Upper lobe of left lung (tissue), 6 donors: ENCODE measurements around the gene ATXN7. TPM values are rescaled to one million over a fixed set of nuclear protein-coding genes. Genes with fewer than 3 reads are reported as not detected.

Experiments used
- ATAC-seq, 2 donors: fragments of 200-7000 bp; cut with Tn5 transposase; one replicate each; pipeline ENCODE4 v1.9.1; 2022; ENCODE audit warnings: mild to moderate bottlenecking in 2 of 2, moderate library complexity in 2 of 2; ENCODE audit not compliant: low FRiP score in 2 of 2
- DNase-seq, 2 donors: peaks; one replicate each; pipeline ENCODE4 v3.0.0-alpha.2; 2019 to 2020
- H3K27ac ChIP-seq, 4 donors: fragments of 200-600 bp; sonication (generic); one replicate each; pipeline ENCODE4 v1.5.1; 2016 to 2019
- H3K27me3 ChIP-seq, 4 donors: fragments of 200-600 bp; sonication (generic); one replicate each; pipeline ENCODE4 v1.5.1; 2017 to 2019
- H3K36me3 ChIP-seq, 4 donors: fragments of 200-600 bp; sonication (generic); one replicate each; pipeline ENCODE4 v1.5.1; 2016 to 2019
- H3K4me1 ChIP-seq, 4 donors: fragments of 200-600 bp; sonication (generic); one replicate each; pipeline ENCODE4 v1.5.1; 2018 to 2019
- H3K4me3 ChIP-seq, 4 donors: fragments of 200-600 bp; sonication (generic); one replicate each; pipeline ENCODE4 v1.5.1; 2017 to 2019; ENCODE audit warnings: mild to moderate bottlenecking in 2 of 4, moderate library complexity in 1 of 4
- H3K9me3 ChIP-seq, 4 donors: fragments of 200-600 bp; sonication (generic); one replicate each; pipeline ENCODE4 v1.5.1; 2018 to 2019
- EP300 ChIP-seq, 4 donors: sonication (generic); formaldehyde crosslinking; IDR thresholded peaks; one replicate each; pipeline ENCODE4 v1.5.1; 2017; ENCODE audit warnings: antibody characterized with exemption in 4 of 4, control low read depth in 2 of 4
- POLR2A ChIP-seq, 4 donors: fragments of 450-650 bp; IDR thresholded peaks; one replicate each; pipeline ENCODE4 v1.5.1; 2016 to 2017; ENCODE audit warnings: antibody characterized with exemption in 4 of 4, mild to moderate bottlenecking in 2 of 4
- POLR2AphosphoS5 ChIP-seq, 2 donors: sonication (generic); formaldehyde crosslinking; IDR thresholded peaks; one replicate each; pipeline ENCODE4 v1.5.1; 2017; ENCODE audit warnings: antibody characterized with exemption in 2 of 2
- WGBS, 2 donors: methylation state at CpG; one replicate each; pipeline ENCODE4 v1.1.5; 2017 to 2018; 5-methylcytosine and 5-hydroxymethylcytosine counted together
- total RNA-seq, 6 donors: library from RNA; depleted of rRNA in 4 of 6; stranded (reverse); fragments of >200 nt in 4 of 6; gene quantifications; one replicate each; pipeline versions ENCODE4 v1.1.0 to v1.2.1, GENCODE V29; 2016 to 2021
- TF ChIP-seq, protein P1 (sequence below), 6 experiments: fragments of 450-650 bp in 4 of 6; fragments of 200-600 bp in 2 of 6; sonication (generic) in 2 of 6; IDR thresholded peaks; one replicate each; pipeline ENCODE4 v1.5.1; 2016 to 2019; ENCODE audit warnings: antibody characterized with exemption in 6 of 6
- donor health status: DM: no; HTN: no; CAD: no; lungs with moderate emphysema.
- donor health status: DM: no; HTN: yes; CAD: no; lungs with severe emphysema.

The ATXN7 gene
- total RNA-seq, 6 donors from 2014 or later: 29.5 to 83.8 (median 42.3) TPM

DNA sequence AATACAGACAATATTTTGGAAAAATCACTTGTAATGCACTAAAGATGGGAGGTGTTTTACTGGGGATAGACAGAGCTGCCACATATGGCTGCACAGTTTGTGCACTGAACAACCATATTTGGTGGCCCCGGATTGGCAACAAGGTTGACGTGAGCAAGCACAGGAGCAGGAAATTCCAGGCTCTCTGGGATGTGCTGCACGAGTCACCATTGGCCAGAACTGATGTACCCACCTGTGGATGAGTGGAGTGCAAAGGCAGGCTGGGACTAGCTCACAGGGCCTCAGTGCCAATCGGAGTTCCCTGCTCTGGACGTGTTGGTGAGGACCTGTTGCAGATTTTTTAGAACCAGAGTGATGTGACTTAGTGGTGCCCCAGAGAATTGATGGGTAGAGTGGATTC lies 90.5 kb downstream of the ATXN7 start:
- Histone ChIP-seq H3K27me3 (no peaks in the 10 kb centered on the region), H3K27ac (no peak overlapping the region), H3K36me3 (peaks cover 0 to 21% (median 0%) of the 10 kb centered on the region in 4 donors), H3K4me3 (no peak overlapping the region), H3K9me3 (no peaks in the 10 kb centered on the region), H3K4me1 (peaks cover 7 to 19% (median 15%) of the 10 kb centered on the region in 4 donors)
- 88 to 91% methylated on average over 4 to 5 of the region's 5 CpGs for WGBS, 2 donors
- TF ChIP-seq, protein P1, sequence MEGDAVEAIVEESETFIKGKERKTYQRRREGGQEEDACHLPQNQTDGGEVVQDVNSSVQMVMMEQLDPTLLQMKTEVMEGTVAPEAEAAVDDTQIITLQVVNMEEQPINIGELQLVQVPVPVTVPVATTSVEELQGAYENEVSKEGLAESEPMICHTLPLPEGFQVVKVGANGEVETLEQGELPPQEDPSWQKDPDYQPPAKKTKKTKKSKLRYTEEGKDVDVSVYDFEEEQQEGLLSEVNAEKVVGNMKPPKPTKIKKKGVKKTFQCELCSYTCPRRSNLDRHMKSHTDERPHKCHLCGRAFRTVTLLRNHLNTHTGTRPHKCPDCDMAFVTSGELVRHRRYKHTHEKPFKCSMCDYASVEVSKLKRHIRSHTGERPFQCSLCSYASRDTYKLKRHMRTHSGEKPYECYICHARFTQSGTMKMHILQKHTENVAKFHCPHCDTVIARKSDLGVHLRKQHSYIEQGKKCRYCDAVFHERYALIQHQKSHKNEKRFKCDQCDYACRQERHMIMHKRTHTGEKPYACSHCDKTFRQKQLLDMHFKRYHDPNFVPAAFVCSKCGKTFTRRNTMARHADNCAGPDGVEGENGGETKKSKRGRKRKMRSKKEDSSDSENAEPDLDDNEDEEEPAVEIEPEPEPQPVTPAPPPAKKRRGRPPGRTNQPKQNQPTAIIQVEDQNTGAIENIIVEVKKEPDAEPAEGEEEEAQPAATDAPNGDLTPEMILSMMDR (IDR thresholded peaks at IDR 0.05): no peak
- no peak for TF ChIP-seq POLR2AphosphoS5 (IDR thresholded peaks at IDR 0.05)
- no peak for TF ChIP-seq POLR2A (IDR thresholded peaks at IDR 0.05)
- TF ChIP-seq EP300 (IDR thresholded peaks at IDR 0.05): no peak
- DNase-seq (no peak), ATAC-seq (no peak)

DNA sequence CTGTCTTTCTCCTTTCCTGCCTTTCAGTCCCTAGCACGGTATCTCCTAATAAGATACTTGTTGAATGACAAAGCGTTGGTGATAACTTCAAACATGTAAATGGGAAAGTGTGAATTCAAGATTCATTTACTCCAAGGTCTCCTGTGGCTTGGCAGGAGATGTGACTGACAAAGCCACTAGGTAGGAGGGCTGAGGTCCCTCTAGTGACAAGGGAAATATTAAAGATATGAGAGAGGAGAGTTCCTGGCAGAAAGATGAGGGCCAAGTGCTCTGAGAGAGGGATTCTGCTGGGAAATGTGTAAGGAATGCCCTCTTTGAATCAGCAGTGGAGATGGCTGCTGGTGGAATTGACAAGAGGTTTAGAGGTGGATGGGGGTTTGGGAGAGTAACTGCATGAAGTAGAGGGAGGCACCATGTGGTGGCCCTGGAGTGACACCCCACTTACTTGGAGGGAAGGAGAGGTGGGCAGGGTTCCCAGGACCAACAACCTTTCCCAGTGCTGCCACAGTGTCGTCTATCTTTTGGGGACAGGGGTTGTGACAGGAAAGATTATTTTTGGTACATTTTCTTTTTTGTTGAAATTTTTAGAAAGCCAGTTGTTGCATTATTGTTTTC lies 91.5 kb downstream of the ATXN7 start:
- no peak for DNase-seq
- no peak overlapping the region for H3K27ac ChIP-seq
- H3K9me3 ChIP-seq: no peaks in the 10 kb centered on the region
- no peak for ATAC-seq
- H3K4me1 ChIP-seq: peaks cover 9 to 24% (median 19%) of the 10 kb centered on the region in 4 donors
- H3K4me3 ChIP-seq: no peak overlapping the region
- TF ChIP-seq, protein P1 (IDR thresholded peaks at IDR 0.05): no peak
- TF ChIP-seq POLR2AphosphoS5 (IDR thresholded peaks at IDR 0.05) (no peak), POLR2A (IDR thresholded peaks at IDR 0.05) (no peak), EP300 (IDR thresholded peaks at IDR 0.05) (no peak)
- no peaks in the 10 kb centered on the region for H3K27me3 ChIP-seq
- 85 to 90% methylated on average over 3 of the region's 3 CpGs for WGBS, 2 donors
- peaks cover 0 to 21% (median 0%) of the 10 kb centered on the region in 4 donors for H3K36me3 ChIP-seq

DNA sequence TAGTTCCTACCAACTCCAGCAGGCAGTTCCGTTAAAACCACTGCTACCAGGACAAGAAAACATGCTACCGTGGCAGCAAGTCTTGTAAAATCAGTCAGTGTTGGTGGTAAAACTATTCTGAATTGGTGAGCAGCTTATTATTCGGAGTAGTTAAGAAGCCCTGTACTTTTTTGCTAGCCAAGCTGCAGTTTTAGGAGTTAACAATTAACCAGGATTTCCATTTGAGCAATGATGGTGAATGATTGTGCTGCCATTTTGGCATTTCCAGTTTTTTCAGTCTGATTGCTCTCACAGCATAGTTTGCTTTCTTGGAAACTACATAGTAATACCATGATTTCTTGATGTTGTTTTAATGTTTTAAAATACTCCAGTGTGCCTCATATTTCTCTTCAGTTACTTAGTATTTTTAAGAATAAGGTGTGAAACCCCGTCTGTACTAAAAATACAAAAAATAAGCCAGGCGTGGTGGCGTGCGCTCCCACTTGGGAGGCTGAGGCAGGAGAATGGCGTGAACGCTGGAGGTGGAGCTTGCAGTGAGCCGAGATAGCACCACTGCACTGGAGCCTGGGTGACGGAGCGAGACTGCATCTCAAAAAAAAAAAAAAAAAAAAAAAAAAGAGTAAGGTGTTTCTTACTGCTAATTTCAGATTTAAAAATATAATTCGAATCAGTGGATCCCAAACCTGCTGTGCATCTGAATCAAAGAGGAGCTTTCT lies 92.3 kb downstream of the ATXN7 start:
- Histone ChIP-seq H3K9me3 (no peaks in the 10 kb centered on the region), H3K4me1 (peaks cover 14 to 29% (median 22%) of the 10 kb centered on the region in 4 donors), H3K27ac (no peak overlapping the region), H3K27me3 (no peaks in the 10 kb centered on the region), H3K4me3 (no peak overlapping the region), H3K36me3 (peaks cover 0 to 21% (median 0%) of the 10 kb centered on the region in 4 donors)
- no peak for TF ChIP-seq EP300 (IDR thresholded peaks at IDR 0.05)
- TF ChIP-seq POLR2A (IDR thresholded peaks at IDR 0.05): no peak
- TF ChIP-seq POLR2AphosphoS5 (IDR thresholded peaks at IDR 0.05): no peak
- TF ChIP-seq, protein P1 (IDR thresholded peaks at IDR 0.05): no peak
- no peak for ATAC-seq
- 94 to 95% methylated on average over 13 of the region's 13 CpGs for WGBS, 2 donors
- no peak for DNase-seq

DNA sequence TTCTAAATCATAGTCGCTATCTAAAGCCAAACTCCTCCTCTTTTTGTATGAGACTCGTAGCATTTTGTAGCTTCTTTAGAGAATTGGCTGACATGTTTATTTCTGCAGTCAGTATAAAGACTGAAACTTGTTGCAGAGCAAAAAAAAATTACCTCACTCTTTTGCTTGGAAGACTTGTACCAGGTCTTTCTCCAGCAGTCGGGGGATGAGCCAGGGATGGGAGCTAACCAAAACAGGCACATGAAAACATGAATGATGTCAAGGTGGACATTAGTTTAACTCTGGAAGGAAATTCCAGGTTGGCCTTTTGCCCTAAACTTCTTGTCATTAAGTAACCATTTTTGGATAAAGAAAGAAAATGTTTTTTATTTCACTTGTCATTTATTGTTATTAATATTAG lies 95.5 kb downstream of the ATXN7 start:
- Histone ChIP-seq H3K9me3 (no peaks in the 10 kb centered on the region), H3K36me3 (peaks cover 0 to 9% (median 0%) of the 10 kb centered on the region in 4 donors), H3K4me3 (no peak overlapping the region), H3K27ac (no peak overlapping the region), H3K4me1 (peaks cover 13 to 34% (median 19%) of the 10 kb centered on the region in 4 donors), H3K27me3 (no peaks in the 10 kb centered on the region)
- TF ChIP-seq EP300 (IDR thresholded peaks at IDR 0.05) (no peak), POLR2AphosphoS5 (IDR thresholded peaks at IDR 0.05) (no peak), POLR2A (IDR thresholded peaks at IDR 0.05) (no peak)
- TF ChIP-seq, protein P1 (IDR thresholded peaks at IDR 0.05): no peak
- peak in 1 of 2 donors; percentile 46 for ATAC-seq
- WGBS, 2 donors: 70 to 80% methylated on average over 3 of the region's 3 CpGs
- DNase-seq: no peak
